Measurements from ENCODE around the gene DGLUCY.

DGLUCY gene

GRCh38 chr14:91216731-91217226 lies 102.9 kb downstream of the DGLUCY start:
- Mint-ChIP-seq H3K4me1 (no peaks in the 10 kb centered on the region), H3K27me3 (ENCODE audit: low read depth) (no peaks in the 10 kb centered on the region), H3K27ac (no peak overlapping the region), H3K36me3 (ENCODE audit: low read depth) (peaks cover 47% of the 10 kb centered on the region), H3K9me3 (no peaks in the 10 kb centered on the region), H3K4me3 (no peak overlapping the region)
- TF ChIP-seq CTCF (IDR thresholded peaks at IDR 0.05; ENCODE audit: unreplicated experiment in 3 of 3), result no peak

GRCh38 chr14:91218014-91218413 lies 104.1 kb downstream of the DGLUCY start:
- Mint-ChIP-seq H3K4me3 (no peak overlapping the region), H3K27me3 (ENCODE audit: low read depth) (no peaks in the 10 kb centered on the region), H3K4me1 (no peaks in the 10 kb centered on the region), H3K27ac (peak overlapping the region in 1 of 3 experiments; percentile 42), H3K36me3 (ENCODE audit: low read depth) (peaks cover 47% of the 10 kb centered on the region), H3K9me3 (no peaks in the 10 kb centered on the region)
- TF ChIP-seq CTCF (IDR thresholded peaks at IDR 0.05; ENCODE audit: unreplicated experiment in 3 of 3), result no peak

- Mint-ChIP-seq H3K9me3 (no peaks in the 10 kb centered on the region), H3K27ac (no peak overlapping the region), H3K36me3 (ENCODE audit: low read depth) (peaks cover 44% of the 10 kb centered on the region), H3K4me3 (no peak overlapping the region), H3K27me3 (ENCODE audit: low read depth) (no peaks in the 10 kb centered on the region), H3K4me1 (no peaks in the 10 kb centered on the region)
- no peak for TF ChIP-seq CTCF (IDR thresholded peaks at IDR 0.05; ENCODE audit: unreplicated experiment in 3 of 3)
Measured at GRCh38 chr14:91219517-91220389, 105.9 kb downstream of the DGLUCY start.

- Mint-ChIP-seq H3K27ac (no peak overlapping the region), H3K4me3 (no peak overlapping the region), H3K36me3 (ENCODE audit: low read depth) (peaks cover 49% of the 10 kb centered on the region), H3K9me3 (no peaks in the 10 kb centered on the region), H3K4me1 (no peaks in the 10 kb centered on the region), H3K27me3 (ENCODE audit: low read depth) (no peaks in the 10 kb centered on the region)
- TF ChIP-seq CTCF (IDR thresholded peaks at IDR 0.05; ENCODE audit: unreplicated experiment in 3 of 3), result no peak
Measured at GRCh38 chr14:91220581-91221000, 106.7 kb downstream of the DGLUCY start.

- Mint-ChIP-seq H3K4me1 (no peaks in the 10 kb centered on the region), H3K9me3 (no peaks in the 10 kb centered on the region), H3K27me3 (ENCODE audit: low read depth) (no peaks in the 10 kb centered on the region), H3K36me3 (ENCODE audit: low read depth) (peaks cover 49% of the 10 kb centered on the region), H3K4me3 (no peak overlapping the region), H3K27ac (no peak overlapping the region)
- TF ChIP-seq CTCF (IDR thresholded peaks at IDR 0.05; ENCODE audit: unreplicated experiment in 3 of 3), result no peak
Measured at GRCh38 chr14:91221270-91221669, 107.4 kb downstream of the DGLUCY start.
